GM21723 (cell line): ENCODE results near the gene NRXN3.

ENCODE experiments used
- ATAC-seq: cut with Tn5 transposase; IDR thresholded peaks from one replicate; pipeline ENCODE4 v1.9.1; 2021; ENCODE audit warnings: mild to moderate bottlenecking, moderate library complexity; ENCODE audit not compliant: unreplicated experiment

Gene NRXN3

DNA sequence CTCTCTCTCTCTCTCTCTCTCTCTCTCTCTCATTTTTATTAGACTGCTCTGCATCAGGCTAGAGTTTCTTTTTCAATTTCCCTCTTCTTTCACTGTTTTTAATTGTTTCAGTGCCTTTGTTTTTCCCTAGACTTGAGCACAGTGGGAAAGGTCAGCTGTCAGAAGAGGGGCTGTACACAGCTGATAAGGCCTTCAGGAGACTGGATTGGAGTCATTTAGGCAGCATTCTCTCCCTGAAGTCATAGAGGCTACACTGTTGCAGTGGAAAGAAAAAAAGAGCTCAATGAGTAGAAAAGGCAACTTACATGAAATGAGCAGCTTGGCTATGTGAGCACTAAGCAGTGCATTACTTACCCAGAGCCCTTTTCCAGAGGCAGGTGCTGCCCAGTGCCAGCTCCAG, 456.9 kb downstream of the NRXN3 start:
- no peak for ATAC-seq

DNA sequence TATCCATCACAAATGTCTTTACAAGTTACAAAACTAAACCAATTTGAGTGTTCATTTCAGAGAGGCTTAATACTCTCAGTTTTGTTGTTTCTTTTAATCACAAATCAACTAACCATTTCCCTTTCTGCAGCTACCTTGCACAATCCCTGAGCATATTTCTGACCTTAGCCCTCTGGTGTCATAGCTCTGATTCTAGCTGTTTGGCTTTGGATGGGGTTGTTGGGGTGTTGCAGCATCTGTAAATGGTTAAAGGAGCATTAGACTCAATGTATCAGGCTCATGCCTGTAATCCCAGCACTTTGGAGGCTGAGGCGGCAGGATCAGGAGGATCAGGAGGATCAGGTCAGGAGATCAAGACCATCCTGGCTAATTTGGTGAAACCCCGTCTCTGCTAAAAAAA, 461.4 kb downstream of the NRXN3 start:
- ATAC-seq, result no peak

DNA sequence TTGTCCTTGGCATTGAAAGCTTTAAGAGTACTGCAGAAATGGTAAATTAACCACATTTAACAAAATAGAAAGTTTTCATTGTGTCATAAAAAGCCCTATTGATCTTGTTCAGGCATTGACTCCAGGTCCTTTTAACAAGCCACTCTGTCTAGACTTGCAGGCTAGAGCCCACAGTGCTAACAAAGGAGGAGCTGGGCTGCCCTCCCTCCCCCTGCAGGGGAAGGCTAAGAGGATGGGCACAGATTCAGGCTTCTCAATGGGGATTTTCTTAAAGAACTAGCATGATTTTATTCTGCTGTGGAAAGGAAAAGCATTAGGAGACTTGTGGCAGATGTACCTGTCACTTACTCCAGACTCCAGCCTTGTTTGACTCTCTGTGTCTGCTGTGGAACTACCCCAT, 463.6 kb downstream of the NRXN3 start:
- no peak for ATAC-seq

DNA sequence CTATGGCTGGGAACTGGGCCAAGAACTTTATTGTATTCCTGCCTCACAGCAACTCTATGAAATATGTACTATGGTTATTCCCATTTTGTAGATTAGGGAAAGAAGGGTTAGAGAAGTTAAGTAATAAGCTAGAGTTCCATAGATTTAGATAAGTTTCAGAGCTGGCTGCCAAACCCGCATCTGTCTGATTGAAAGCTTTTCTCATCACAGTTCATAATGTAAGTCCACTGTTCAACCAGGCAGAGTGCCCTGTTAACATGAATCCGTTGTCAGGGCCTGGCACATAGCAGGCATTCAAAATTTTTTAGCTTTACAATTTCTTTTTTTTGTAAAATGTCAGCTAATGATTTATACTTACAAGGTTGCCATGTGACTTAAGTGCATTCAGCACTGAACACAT, 467.3 kb downstream of the NRXN3 start:
- ATAC-seq, result no peak

- no peak for ATAC-seq
Measured at GRCh38 chr14:78637908-78638475, 467.8 kb downstream of the NRXN3 start.

- no peak for ATAC-seq
Measured at GRCh38 chr14:78638926-78639325, 468.8 kb downstream of the NRXN3 start.

GRCh38 chr14:78644824-78645559, 474.8 kb downstream of the NRXN3 start:
- ATAC-seq, result no peak

- ATAC-seq, result no peak
Measured at GRCh38 chr14:78652727-78653126, 482.6 kb downstream of the NRXN3 start.

- no peak for ATAC-seq
Measured at GRCh38 chr14:78653173-78653572, 483.0 kb downstream of the NRXN3 start.

DNA sequence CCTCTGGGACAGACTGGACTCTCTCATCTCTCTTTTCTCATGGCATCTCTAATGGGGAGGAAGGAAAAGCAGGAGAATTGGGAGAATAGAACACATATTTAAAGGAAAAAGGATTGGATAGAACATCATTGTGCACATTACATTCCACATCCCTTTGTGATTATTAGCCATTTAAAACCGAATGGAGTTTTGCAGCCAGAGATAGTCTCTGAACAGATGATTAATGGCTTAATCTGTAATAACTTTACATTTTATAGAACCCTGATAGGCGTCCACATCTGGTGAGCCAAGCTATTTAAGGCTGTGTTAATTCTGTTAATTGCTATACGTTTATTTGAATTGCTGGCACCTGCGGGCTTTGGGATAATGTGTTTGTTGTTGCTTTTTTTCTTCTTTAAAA, 487.3 kb downstream of the NRXN3 start:
- no peak for ATAC-seq

- ATAC-seq, result no peak
Measured at GRCh38 chr14:78664841-78665240, 494.7 kb downstream of the NRXN3 start.

DNA sequence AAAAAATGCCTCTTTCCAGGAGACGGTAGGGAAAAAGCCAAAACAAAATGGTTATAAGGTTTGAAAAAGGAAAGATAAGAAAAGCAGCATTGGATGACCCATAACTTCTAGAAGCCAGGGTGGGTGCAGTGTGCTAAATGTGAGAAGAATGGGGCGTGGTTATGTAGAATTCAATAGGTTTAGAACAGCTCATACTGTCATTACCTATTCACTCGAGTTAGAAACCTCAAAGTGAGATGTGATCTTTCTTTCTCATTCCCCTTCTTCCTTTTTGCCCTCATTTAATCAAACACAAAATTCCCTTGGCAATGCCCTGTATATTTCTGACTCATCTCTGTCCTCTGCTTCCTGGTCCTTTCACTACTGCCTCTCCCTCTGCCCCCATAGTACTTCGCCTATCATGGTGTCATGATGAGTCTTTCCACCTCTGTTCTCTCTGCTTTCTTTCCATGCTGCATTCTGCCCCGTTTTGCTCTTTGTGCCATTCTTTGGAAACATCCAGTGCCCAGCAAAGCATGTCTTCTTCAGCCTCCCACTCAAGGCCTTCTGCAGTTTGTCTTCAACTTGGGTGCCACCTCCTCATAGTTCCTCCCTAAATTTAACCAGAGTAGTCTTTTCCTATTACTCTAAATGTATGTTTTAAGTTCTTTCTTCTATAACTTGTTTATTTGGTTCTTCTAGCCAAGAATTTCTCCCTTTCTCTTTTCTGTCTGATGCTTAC, 496.3 kb downstream of the NRXN3 start:
- no peak for ATAC-seq

- no peak for ATAC-seq
Measured at GRCh38 chr14:78667141-78667540, 497.0 kb downstream of the NRXN3 start.

DNA sequence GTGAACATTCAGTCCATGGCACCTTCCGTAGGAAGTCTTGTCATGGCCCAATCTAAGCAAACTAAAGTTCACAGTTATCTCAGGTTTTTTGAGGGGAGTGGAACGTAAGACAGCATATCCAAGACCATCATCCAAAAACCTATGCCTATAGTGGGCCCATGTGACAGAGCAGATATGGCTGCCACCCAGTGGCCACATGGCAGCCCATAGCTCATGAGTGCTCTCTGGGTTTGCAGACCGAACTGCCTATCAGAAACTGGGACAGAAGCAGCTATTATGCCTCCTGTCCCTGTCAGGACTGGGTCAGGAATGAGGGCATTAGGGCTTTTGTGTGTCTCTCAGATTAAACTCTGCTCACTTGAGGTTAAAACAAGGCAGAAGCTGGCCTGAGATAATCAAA, 503.7 kb downstream of the NRXN3 start:
- ATAC-seq, result no peak

GRCh38 chr14:78674820-78675219, 504.6 kb downstream of the NRXN3 start:
- no peak for ATAC-seq

GRCh38 chr14:78683206-78683605, 513.0 kb downstream of the NRXN3 start:
- ATAC-seq, result no peak

- no peak for ATAC-seq
Measured at GRCh38 chr14:78683981-78684380, 513.8 kb downstream of the NRXN3 start.

- no peak for ATAC-seq
Measured at GRCh38 chr14:78688503-78688902, 518.3 kb downstream of the NRXN3 start.

DNA sequence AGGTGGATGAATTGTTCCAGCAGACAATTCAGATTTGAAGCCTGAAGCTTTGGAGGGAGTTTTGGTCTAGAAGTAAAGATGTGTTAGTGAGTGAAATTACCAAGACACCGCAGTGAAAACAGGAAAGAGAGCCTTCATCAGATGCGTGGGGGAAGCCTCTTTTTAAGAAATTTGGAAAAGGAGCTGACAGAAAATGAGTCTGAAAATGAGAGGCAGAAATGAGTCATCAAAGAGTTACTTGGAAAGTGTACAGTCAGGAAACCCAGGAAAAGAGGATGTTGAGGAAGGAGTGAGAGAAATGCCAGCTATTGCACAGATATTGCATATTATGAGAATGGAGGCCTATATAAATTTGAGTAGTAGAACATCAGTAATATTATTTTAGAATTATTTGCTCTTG, 520.7 kb downstream of the NRXN3 start:
- ATAC-seq, result no peak

DNA sequence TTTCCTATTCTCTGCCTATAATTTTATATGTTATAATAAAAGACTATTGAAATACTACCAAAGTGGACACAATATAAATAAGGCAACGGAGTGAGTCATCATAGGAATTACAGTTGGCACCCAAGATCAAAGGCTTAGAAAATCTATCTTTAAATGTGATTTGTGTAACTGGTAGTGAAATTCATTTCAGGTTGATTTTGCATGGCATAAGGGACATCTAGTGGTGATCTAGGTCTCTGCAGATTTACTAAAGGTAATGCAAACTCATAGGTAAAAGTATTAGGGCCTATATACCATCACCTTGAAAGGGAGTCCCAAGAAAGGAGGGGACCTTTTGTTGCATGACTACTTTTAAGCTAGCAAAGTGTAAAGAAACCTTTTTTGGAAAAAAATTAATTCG, 527.2 kb downstream of the NRXN3 start:
- no peak for ATAC-seq

GRCh38 chr14:78698991-78699390, 528.8 kb downstream of the NRXN3 start:
- no peak for ATAC-seq

GRCh38 chr14:78700236-78700635, 530.1 kb downstream of the NRXN3 start:
- ATAC-seq, result no peak
